Uterus (tissue), 4 donors: ENCODE data around the gene SHOX. TPM values are rescaled to one million over a fixed set of nuclear protein-coding genes. Genes with fewer than 3 reads are reported as not detected.

Experiments used
- DNase-seq, 2 donors: peaks; one replicate each; pipeline ENCODE4 v3.0.0-alpha.2; 2019 to 2020
- H3K27ac ChIP-seq, 2 donors: fragments of 200-600 bp; sonication (generic); 1 replicate in 1 of 2; 2 replicates in 1 of 2; pipeline ENCODE4 v1.5.1; 2016 to 2018
- H3K27me3 ChIP-seq, 2 donors: fragments of 200-600 bp; sonication (generic); one replicate each; pipeline ENCODE4 v1.5.1; 2018 to 2019; ENCODE audit warnings: control low read depth in 1 of 2
- H3K36me3 ChIP-seq, 2 donors: fragments of 200-600 bp; sonication (generic); one replicate each; pipeline ENCODE4 v1.5.1; 2019; ENCODE audit warnings: control low read depth in 1 of 2
- H3K4me1 ChIP-seq, 2 donors: fragments of 200-600 bp; sonication (generic); one replicate each; pipeline ENCODE4 v1.5.1; 2018 to 2019; ENCODE audit warnings: control low read depth in 1 of 2
- H3K4me3 ChIP-seq, 2 donors: fragments of 200-600 bp; sonication (generic); 1 replicate in 1 of 2; 2 replicates in 1 of 2; pipeline ENCODE4 v1.5.1; 2018 to 2019; ENCODE audit warnings: mild to moderate bottlenecking in 1 of 2
- H3K9me3 ChIP-seq, 2 donors: fragments of 200-600 bp; sonication (generic); one replicate each; pipeline ENCODE4 v1.5.1; 2019; ENCODE audit warnings: control low read depth in 1 of 2
- POLR2A ChIP-seq, 2 donors: fragments of 450-650 bp; IDR thresholded peaks; one replicate each; pipeline ENCODE4 v1.6.1; 2016; ENCODE audit warnings: antibody characterized with exemption in 2 of 2, mild to moderate bottlenecking in 1 of 2, moderate library complexity in 1 of 2
- intact Hi-C: fragments of 100-400 bp; cut with DNase I; formaldehyde crosslinking; loops from one replicate; pipeline ENCODE4 v1.15.1; 2023; ENCODE audit warnings: low total_unique reads
- total RNA-seq, 4 donors: library from RNA; depleted of rRNA in 3 of 4; stranded (reverse); fragments of >200 nt in 3 of 4; gene quantifications; one replicate each; pipeline versions ENCODE4 v1.1.0 to v1.2.4, GENCODE V29; 2014 to 2023
- TF ChIP-seq, protein P1 (sequence below), 4 experiments: fragments of 200-600 bp in 2 of 4; fragments of 450-650 bp in 2 of 4; sonication (generic) in 2 of 4; IDR thresholded peaks; one replicate each; pipeline ENCODE4 v1.5.1; 2016 to 2019; ENCODE audit warnings: antibody characterized with exemption in 4 of 4, mild to moderate bottlenecking in 2 of 4, moderate library complexity in 1 of 4
- donor health status: DM: yes; HTN: yes; CAD: no.

SHOX gene
- total RNA-seq, 4 donors from 2014 or later = not detected

DNA sequence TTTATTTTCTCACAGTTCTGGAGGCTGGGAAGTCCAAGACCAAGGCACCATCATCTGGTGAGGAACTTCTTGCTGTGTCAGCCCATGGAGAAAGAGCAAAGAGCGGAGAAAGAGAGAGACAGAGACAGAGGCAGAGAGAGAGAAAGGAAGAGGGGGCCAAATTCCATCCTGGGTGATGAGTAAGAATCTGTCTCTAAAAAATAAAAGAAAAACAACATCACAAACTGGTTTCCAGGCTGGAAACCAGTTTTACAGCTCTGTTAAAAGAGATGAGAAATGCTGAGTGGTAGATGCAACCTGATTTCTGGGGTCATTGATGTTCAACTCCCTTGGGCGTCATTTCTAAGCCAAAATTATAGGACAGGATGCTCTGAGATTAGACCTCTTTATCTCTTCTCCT lies 72.9 kb downstream of the SHOX start:
- H3K27me3 ChIP-seq = no peaks in the 10 kb centered on the region
- no peak for DNase-seq
- intact Hi-C loops = no loop called here
- TF ChIP-seq, protein P1, sequence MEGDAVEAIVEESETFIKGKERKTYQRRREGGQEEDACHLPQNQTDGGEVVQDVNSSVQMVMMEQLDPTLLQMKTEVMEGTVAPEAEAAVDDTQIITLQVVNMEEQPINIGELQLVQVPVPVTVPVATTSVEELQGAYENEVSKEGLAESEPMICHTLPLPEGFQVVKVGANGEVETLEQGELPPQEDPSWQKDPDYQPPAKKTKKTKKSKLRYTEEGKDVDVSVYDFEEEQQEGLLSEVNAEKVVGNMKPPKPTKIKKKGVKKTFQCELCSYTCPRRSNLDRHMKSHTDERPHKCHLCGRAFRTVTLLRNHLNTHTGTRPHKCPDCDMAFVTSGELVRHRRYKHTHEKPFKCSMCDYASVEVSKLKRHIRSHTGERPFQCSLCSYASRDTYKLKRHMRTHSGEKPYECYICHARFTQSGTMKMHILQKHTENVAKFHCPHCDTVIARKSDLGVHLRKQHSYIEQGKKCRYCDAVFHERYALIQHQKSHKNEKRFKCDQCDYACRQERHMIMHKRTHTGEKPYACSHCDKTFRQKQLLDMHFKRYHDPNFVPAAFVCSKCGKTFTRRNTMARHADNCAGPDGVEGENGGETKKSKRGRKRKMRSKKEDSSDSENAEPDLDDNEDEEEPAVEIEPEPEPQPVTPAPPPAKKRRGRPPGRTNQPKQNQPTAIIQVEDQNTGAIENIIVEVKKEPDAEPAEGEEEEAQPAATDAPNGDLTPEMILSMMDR (IDR thresholded peaks at IDR 0.05) = no peak
- no peak for TF ChIP-seq POLR2A (IDR thresholded peaks at IDR 0.05)
- H3K4me1 ChIP-seq = no peaks in the 10 kb centered on the region
- no peaks in the 10 kb centered on the region for H3K9me3 ChIP-seq
- H3K27ac ChIP-seq = no peak overlapping the region
- no peak overlapping the region for H3K4me3 ChIP-seq
- H3K36me3 ChIP-seq = no peaks in the 10 kb centered on the region

DNA sequence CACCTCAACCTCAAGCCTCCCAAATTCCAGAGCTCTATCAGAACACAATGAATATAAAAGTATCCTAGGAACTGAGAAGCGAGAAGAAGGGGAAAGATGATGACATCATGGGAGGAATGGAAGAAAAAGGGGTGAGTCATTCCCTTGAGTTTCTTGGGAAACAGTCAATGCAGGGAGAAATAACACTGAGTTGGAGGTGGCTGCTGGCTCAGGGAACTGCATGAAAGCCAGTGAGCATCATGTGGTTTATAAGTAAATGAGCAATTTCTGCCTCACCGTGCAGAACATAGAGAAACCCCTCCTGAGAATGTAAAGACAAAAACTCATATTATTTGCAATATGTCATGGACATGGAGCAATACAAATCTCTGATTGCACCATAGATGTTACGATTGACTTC lies 73.3 kb downstream of the SHOX start:
- no peaks in the 10 kb centered on the region for H3K4me1 ChIP-seq
- H3K27ac ChIP-seq = no peak overlapping the region
- H3K4me3 ChIP-seq = no peak overlapping the region
- intact Hi-C loops = no loop called here
- no peaks in the 10 kb centered on the region for H3K27me3 ChIP-seq
- no peaks in the 10 kb centered on the region for H3K36me3 ChIP-seq
- H3K9me3 ChIP-seq = no peaks in the 10 kb centered on the region
- TF ChIP-seq, protein P1 (IDR thresholded peaks at IDR 0.05) = no peak
- no peak for TF ChIP-seq POLR2A (IDR thresholded peaks at IDR 0.05)
- DNase-seq = no peak

Other genes with a start within 250 kb of the SHOX start
- gene PPP2R3B, start 243.9 kb upstream of the SHOX start, total RNA-seq = 10 to 100 TPM in 2 of 4 donors, 1 to 10 TPM in 2; 4.1 to 16.1 (median 9.4) TPM